ENCODE results near the gene PDE7B.
"Not testable (repeated sequence)": the region's sequence is repeated elsewhere in the genome, so short reads cannot be mapped to it uniquely, and the experiment has no call there.

PDE7B gene

DNA sequence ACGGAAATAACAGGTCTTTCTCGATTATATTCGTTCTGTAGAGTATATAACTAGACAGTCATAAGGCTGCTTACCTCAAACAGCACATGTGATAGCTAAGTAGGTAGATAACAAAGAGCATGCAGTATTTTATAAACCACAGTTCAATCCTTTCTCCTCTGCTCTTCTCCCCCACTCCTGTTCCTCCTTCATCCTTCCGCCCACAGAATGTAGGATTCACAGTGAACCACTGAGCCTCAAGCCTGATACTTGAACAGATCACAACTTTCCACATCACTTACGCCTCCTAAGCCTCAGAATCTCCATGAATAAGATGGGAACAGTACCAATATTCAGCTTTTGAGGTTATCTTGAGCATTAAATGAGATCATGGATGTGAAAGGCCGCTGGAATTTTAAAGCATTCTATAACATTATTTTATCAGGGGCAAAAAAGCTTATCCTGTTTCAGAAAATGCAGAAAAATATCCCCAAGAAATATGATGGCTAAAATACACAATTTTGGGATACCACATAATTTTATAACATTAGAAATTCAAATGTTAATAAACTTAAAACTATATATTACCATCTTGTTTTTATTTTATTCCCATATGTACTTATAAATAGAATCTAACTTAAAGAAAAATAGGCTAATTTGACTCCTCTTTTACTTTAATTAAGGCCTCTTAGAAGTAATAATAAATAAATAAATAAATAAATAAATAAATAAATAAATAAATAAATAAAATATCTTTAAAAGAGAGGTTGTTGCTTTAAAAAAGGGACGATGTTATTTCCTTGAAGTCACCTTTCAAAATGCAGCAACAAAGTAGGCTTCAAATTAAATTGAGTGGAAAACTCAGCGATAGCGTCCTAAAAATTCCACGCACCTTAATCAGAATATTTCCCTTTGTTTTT is 365.3 kb downstream of the PDE7B start:
- H3K4me3 ChIP-seq (ENCODE audit: low read depth in 1 of 2, low read length in 2 of 2) = no peak overlapping the region
- H3K9ac ChIP-seq (ENCODE audit: low read depth in 1 of 2, low read length in 2 of 2) = no peak overlapping the region
- H3K27ac ChIP-seq (ENCODE audit: low read depth, low read length) = no peak overlapping the region
- H3K4me1 ChIP-seq (ENCODE audit: control insufficient read depth in 1 of 2, insufficient read depth in 2 of 2, low read length in 2 of 2) = no peaks in the 10 kb centered on the region
- no peaks in the 10 kb centered on the region for H3K9me3 ChIP-seq (ENCODE audit: control insufficient read depth in 1 of 2, low read length in 2 of 2)
- H3K27me3 ChIP-seq (ENCODE audit: control insufficient read depth in 1 of 2, insufficient read depth in 2 of 2, low read length in 2 of 2) = no peaks in the 10 kb centered on the region
- H3K36me3 ChIP-seq (ENCODE audit: control insufficient read depth in 1 of 2, insufficient read depth in 2 of 2, low read length in 2 of 2) = no peaks in the 10 kb centered on the region

DNA sequence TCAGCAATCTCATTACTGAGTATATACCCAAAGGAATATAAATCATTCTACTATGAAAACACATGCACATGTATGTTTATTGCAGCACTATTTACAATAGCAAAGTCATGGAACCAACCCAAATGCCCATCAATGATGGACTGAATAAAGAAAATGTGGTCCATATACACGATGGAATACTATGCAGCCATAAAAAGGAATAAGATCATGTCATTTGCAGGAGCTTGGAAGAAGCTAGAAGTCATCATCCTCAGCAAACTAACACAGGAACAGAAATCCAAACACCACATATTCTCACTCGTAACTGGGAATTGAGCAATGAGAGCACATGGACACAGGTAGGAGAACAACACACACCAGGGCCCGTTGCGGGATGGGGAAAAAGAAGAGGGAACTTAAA is 373.5 kb downstream of the PDE7B start:
- H3K9ac ChIP-seq (ENCODE audit: low read depth in 1 of 2, low read length in 2 of 2); H3K4me3 ChIP-seq (ENCODE audit: low read depth in 1 of 2, low read length in 2 of 2); H3K27ac ChIP-seq (ENCODE audit: low read depth, low read length); H3K36me3 ChIP-seq (ENCODE audit: control insufficient read depth in 1 of 2, insufficient read depth in 2 of 2, low read length in 2 of 2); H3K9me3 ChIP-seq (ENCODE audit: control insufficient read depth in 1 of 2, low read length in 2 of 2); H3K27me3 ChIP-seq (ENCODE audit: control insufficient read depth in 1 of 2, insufficient read depth in 2 of 2, low read length in 2 of 2): not testable (repeated sequence)
- H3K4me1 ChIP-seq (ENCODE audit: control insufficient read depth in 1 of 2, insufficient read depth in 2 of 2, low read length in 2 of 2) = peaks cover 12 to 15% of the 10 kb centered on the region in 2 donors

DNA sequence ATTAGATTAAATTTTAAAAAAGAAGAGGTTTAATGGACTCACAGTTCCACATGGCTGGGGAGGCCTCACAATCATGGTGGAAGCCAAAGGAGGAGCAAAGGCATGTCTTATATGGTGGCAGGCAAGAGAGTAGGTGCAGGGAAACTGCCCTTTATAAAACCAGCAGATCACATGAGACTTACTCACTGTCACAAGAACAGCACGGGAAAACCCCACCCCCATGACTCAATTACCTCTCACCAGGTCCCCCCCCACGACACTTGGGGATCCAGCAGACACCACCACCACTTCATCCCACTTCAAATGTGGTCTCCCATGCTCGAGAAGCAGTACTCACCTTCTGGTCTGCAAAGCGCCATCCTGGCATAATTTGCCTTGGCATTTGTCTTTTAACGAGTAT is 374.0 kb downstream of the PDE7B start:
- no peak overlapping the region for H3K27ac ChIP-seq (ENCODE audit: low read depth, low read length)
- no peak overlapping the region for H3K4me3 ChIP-seq (ENCODE audit: low read depth in 1 of 2, low read length in 2 of 2)
- H3K36me3 ChIP-seq (ENCODE audit: control insufficient read depth in 1 of 2, insufficient read depth in 2 of 2, low read length in 2 of 2) = no peaks in the 10 kb centered on the region
- no peaks in the 10 kb centered on the region for H3K27me3 ChIP-seq (ENCODE audit: control insufficient read depth in 1 of 2, insufficient read depth in 2 of 2, low read length in 2 of 2)
- no peak overlapping the region for H3K9ac ChIP-seq (ENCODE audit: low read depth in 1 of 2, low read length in 2 of 2)
- H3K4me1 ChIP-seq (ENCODE audit: control insufficient read depth in 1 of 2, insufficient read depth in 2 of 2, low read length in 2 of 2) = peaks cover 12 to 15% of the 10 kb centered on the region in 2 donors
- no peaks in the 10 kb centered on the region for H3K9me3 ChIP-seq (ENCODE audit: control insufficient read depth in 1 of 2, low read length in 2 of 2)

DNA sequence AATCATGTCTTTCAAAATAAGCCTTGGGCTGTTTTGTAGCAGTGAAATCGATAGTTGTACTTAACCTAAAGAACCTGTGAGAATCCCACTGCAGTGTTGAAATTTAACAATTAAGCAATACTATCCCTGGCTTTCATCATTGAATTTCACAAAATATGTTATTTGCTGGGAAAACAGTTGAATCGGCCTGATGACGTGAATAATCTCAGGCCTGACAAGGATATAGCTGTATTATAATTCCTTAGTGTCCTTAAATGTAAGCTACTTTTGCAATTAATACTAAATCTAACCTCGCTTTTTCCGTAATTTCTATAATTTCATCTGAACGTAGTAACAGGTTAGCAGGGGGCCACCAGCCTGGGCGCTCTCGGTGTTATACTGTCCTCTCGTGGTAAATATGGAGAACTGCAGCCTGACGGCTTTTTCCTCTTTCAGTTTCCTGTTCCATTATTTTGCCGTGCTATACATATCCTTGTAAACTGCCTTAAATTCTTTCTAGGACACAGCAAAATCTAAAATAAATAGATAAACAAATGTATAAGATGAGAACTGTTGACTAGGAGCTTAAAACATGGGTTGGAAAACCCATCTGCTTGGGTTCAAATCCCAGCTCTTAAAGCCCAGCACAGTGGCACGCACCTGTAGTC is 374.6 kb downstream of the PDE7B start:
- H3K27me3 ChIP-seq (ENCODE audit: control insufficient read depth in 1 of 2, insufficient read depth in 2 of 2, low read length in 2 of 2) = no peaks in the 10 kb centered on the region
- H3K9ac ChIP-seq (ENCODE audit: low read depth in 1 of 2, low read length in 2 of 2) = peak overlapping the region; percentile 4 to 41
- no peaks in the 10 kb centered on the region for H3K36me3 ChIP-seq (ENCODE audit: control insufficient read depth in 1 of 2, insufficient read depth in 2 of 2, low read length in 2 of 2)
- peaks cover 12 to 15% of the 10 kb centered on the region in 2 donors for H3K4me1 ChIP-seq (ENCODE audit: control insufficient read depth in 1 of 2, insufficient read depth in 2 of 2, low read length in 2 of 2)
- peak overlapping the region; percentile 44 to 72 for H3K4me3 ChIP-seq (ENCODE audit: low read depth in 1 of 2, low read length in 2 of 2)
- H3K9me3 ChIP-seq (ENCODE audit: control insufficient read depth in 1 of 2, low read length in 2 of 2) = no peaks in the 10 kb centered on the region
- H3K27ac ChIP-seq (ENCODE audit: low read depth, low read length) = no peak overlapping the region

DNA sequence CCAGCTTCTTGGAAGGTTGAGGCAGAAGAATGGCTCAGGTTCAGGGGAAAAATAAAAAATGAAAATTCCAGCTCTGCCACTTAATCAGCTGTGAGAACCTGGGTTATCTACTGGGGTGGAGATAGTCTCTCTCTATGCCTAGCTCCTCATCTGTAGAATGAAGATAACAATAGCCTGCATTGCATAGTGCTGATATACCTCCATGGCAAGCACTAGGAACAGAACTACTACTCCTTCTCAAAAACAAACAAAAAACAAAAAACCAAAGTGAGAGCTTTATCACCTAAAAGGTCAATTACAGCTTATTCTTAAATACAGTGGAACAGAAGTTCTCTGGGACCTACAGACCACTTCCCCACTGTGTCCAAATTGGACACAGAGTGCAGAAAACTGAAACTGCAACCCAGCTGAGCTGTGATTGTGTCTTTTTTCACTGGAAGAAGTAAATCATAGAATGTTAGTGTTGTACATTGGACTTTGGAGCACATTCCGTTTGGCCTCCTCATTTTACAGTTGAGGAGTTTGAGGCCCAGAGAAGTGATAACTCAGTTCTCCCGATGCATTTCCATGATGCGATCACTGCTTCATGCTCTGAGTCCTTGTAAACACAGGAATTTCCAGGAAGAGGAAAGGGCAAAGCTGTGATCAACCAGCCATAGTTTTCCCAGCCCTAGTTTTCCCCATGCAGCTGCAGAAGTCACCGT is 375.3 kb downstream of the PDE7B start:
- H3K9me3 ChIP-seq (ENCODE audit: control insufficient read depth in 1 of 2, low read length in 2 of 2) = no peaks in the 10 kb centered on the region
- peak overlapping the region; percentile 4 to 41 for H3K9ac ChIP-seq (ENCODE audit: low read depth in 1 of 2, low read length in 2 of 2)
- peak overlapping the region; percentile 44 to 72 for H3K4me3 ChIP-seq (ENCODE audit: low read depth in 1 of 2, low read length in 2 of 2)
- no peaks in the 10 kb centered on the region for H3K36me3 ChIP-seq (ENCODE audit: control insufficient read depth in 1 of 2, insufficient read depth in 2 of 2, low read length in 2 of 2)
- H3K4me1 ChIP-seq (ENCODE audit: control insufficient read depth in 1 of 2, insufficient read depth in 2 of 2, low read length in 2 of 2) = peaks cover 12 to 15% of the 10 kb centered on the region in 2 donors
- no peaks in the 10 kb centered on the region for H3K27me3 ChIP-seq (ENCODE audit: control insufficient read depth in 1 of 2, insufficient read depth in 2 of 2, low read length in 2 of 2)
- H3K27ac ChIP-seq (ENCODE audit: low read depth, low read length) = no peak overlapping the region

- H3K36me3 ChIP-seq (ENCODE audit: control insufficient read depth in 1 of 2, insufficient read depth in 2 of 2, low read length in 2 of 2) = no peaks in the 10 kb centered on the region
- no peaks in the 10 kb centered on the region for H3K27me3 ChIP-seq (ENCODE audit: control insufficient read depth in 1 of 2, insufficient read depth in 2 of 2, low read length in 2 of 2)
- H3K4me3 ChIP-seq (ENCODE audit: low read depth in 1 of 2, low read length in 2 of 2) = no peak overlapping the region
- no peaks in the 10 kb centered on the region for H3K9me3 ChIP-seq (ENCODE audit: control insufficient read depth in 1 of 2, low read length in 2 of 2)
- peaks cover 12 to 15% of the 10 kb centered on the region in 2 donors for H3K4me1 ChIP-seq (ENCODE audit: control insufficient read depth in 1 of 2, insufficient read depth in 2 of 2, low read length in 2 of 2)
- H3K27ac ChIP-seq (ENCODE audit: low read depth, low read length) = no peak overlapping the region
- no peak overlapping the region for H3K9ac ChIP-seq (ENCODE audit: low read depth in 1 of 2, low read length in 2 of 2)
Measured at GRCh38 chr6:136228814-136229213, 377.3 kb downstream of the PDE7B start.

GRCh38 chr6:136230219-136230853 is 378.8 kb downstream of the PDE7B start:
- Histone ChIP-seq H3K27ac (ENCODE audit: low read depth, low read length) (no peak overlapping the region), H3K9me3 (ENCODE audit: control insufficient read depth in 1 of 2, low read length in 2 of 2) (no peaks in the 10 kb centered on the region), H3K27me3 (ENCODE audit: control insufficient read depth in 1 of 2, insufficient read depth in 2 of 2, low read length in 2 of 2) (no peaks in the 10 kb centered on the region), H3K36me3 (ENCODE audit: control insufficient read depth in 1 of 2, insufficient read depth in 2 of 2, low read length in 2 of 2) (no peaks in the 10 kb centered on the region), H3K4me3 (ENCODE audit: low read depth in 1 of 2, low read length in 2 of 2) (no peak overlapping the region), H3K9ac (ENCODE audit: low read depth in 1 of 2, low read length in 2 of 2) (no peak overlapping the region), H3K4me1 (ENCODE audit: control insufficient read depth in 1 of 2, insufficient read depth in 2 of 2, low read length in 2 of 2) (peaks cover 12 to 15% of the 10 kb centered on the region in 2 donors)

DNA sequence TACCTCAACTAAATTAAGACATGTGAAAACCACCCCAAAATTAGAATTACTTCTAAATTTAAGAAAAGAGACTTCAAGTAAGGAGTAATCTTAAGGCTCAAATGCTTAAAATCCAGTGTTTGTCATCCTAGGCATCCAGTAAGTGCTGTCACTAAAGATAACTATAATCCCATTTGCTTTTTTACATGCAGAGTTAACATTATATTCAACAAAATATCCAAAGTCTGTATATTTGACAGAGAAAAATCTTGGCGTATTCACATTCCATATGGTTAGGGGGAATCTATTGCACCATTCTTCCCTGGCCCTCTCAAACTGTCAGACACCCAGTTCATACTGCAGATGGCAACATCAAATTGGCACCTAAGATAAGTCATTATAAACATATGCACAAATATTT is 381.2 kb downstream of the PDE7B start:
- H3K36me3 ChIP-seq (ENCODE audit: control insufficient read depth in 1 of 2, insufficient read depth in 2 of 2, low read length in 2 of 2) = no peaks in the 10 kb centered on the region
- no peaks in the 10 kb centered on the region for H3K9me3 ChIP-seq (ENCODE audit: control insufficient read depth in 1 of 2, low read length in 2 of 2)
- no peak overlapping the region for H3K4me3 ChIP-seq (ENCODE audit: low read depth in 1 of 2, low read length in 2 of 2)
- no peaks in the 10 kb centered on the region for H3K4me1 ChIP-seq (ENCODE audit: control insufficient read depth in 1 of 2, insufficient read depth in 2 of 2, low read length in 2 of 2)
- no peaks in the 10 kb centered on the region for H3K27me3 ChIP-seq (ENCODE audit: control insufficient read depth in 1 of 2, insufficient read depth in 2 of 2, low read length in 2 of 2)
- no peak overlapping the region for H3K9ac ChIP-seq (ENCODE audit: low read depth in 1 of 2, low read length in 2 of 2)
- H3K27ac ChIP-seq (ENCODE audit: low read depth, low read length) = no peak overlapping the region

DNA sequence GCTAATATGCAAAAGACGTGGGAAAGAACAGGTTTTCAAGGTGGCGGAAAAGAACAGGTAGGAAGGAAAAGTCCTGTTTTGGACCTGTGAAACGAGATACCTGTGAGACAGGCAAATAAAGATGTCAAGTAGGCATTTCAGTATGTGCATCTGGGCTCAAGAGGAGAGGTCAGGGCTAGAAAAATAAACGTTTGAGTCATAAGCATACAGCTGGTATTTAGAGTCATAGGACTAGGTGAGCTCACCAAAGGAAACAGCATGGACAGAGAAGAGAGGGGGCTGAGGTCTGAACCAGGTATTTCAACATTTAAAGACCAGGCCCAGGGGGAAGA is 383.7 kb downstream of the PDE7B start:
- no peaks in the 10 kb centered on the region for H3K9me3 ChIP-seq (ENCODE audit: control insufficient read depth in 1 of 2, low read length in 2 of 2)
- no peak overlapping the region for H3K4me3 ChIP-seq (ENCODE audit: low read depth in 1 of 2, low read length in 2 of 2)
- H3K9ac ChIP-seq (ENCODE audit: low read depth in 1 of 2, low read length in 2 of 2) = no peak overlapping the region
- H3K27ac ChIP-seq (ENCODE audit: low read depth, low read length) = no peak overlapping the region
- no peaks in the 10 kb centered on the region for H3K27me3 ChIP-seq (ENCODE audit: control insufficient read depth in 1 of 2, insufficient read depth in 2 of 2, low read length in 2 of 2)
- H3K36me3 ChIP-seq (ENCODE audit: control insufficient read depth in 1 of 2, insufficient read depth in 2 of 2, low read length in 2 of 2) = no peaks in the 10 kb centered on the region
- H3K4me1 ChIP-seq (ENCODE audit: control insufficient read depth in 1 of 2, insufficient read depth in 2 of 2, low read length in 2 of 2) = no peaks in the 10 kb centered on the region

Data from duodenal mucosa (tissue), 2 donors.